Small intestine (tissue), 7 donors: ENCODE measurements around the gene SP3. TPM values are rescaled to one million over a fixed set of nuclear protein-coding genes. Genes with fewer than 3 reads are reported as not detected.

Experiments used
- DNase-seq, 2 donors: peaks; one replicate each; pipeline versions ENCODE4 v3.0.0 to v3.0.0-alpha.2; 2013
- FAIRE-seq: peaks from 2 replicates; lab custom pipeline; 2012; peaks lifted over from hg19 to GRCh38; lab: Jason Lieb, UNC
- H3K27ac ChIP-seq, 3 donors: one replicate each; pipeline ENCODE4 v1.5.1; 2013; ENCODE audit warnings: low read length in 2 of 3, mild to moderate bottlenecking in 2 of 3, control low read depth in 1 of 3, inconsistent platforms in 1 of 3, low read depth in 1 of 3, moderate library complexity in 1 of 3
- H3K27me3 ChIP-seq, 3 donors: one replicate each; pipeline ENCODE4 v1.6.1; 2013; ENCODE audit warnings: low read length in 3 of 3, inconsistent platforms in 1 of 3; ENCODE audit not compliant: control insufficient read depth in 3 of 3, insufficient read depth in 3 of 3
- H3K36me3 ChIP-seq, 3 donors: one replicate each; pipeline ENCODE4 v1.6.1; 2013; ENCODE audit warnings: low read length in 3 of 3, inconsistent platforms in 1 of 3, low read depth in 1 of 3, mild to moderate bottlenecking in 1 of 3, moderate library complexity in 1 of 3; ENCODE audit not compliant: control insufficient read depth in 3 of 3, insufficient read depth in 2 of 3
- H3K4me1 ChIP-seq, 3 donors: one replicate each; pipeline ENCODE4 v1.6.1; 2013; ENCODE audit warnings: low read length in 2 of 3, inconsistent platforms in 1 of 3, low read depth in 1 of 3, mild to moderate bottlenecking in 1 of 3, moderate library complexity in 1 of 3; ENCODE audit not compliant: control insufficient read depth in 3 of 3, insufficient read depth in 2 of 3
- H3K4me3 ChIP-seq, 3 donors: one replicate each; pipeline ENCODE4 v1.5.1; 2013; ENCODE audit warnings: low read length in 3 of 3, control low read depth in 1 of 3, inconsistent platforms in 1 of 3, low read depth in 1 of 3, mild to moderate bottlenecking in 1 of 3, moderate library complexity in 1 of 3
- H3K9me3 ChIP-seq, 2 donors: one replicate each; pipeline ENCODE4 v1.6.1; 2013; ENCODE audit warnings: low read depth in 1 of 2, low read length in 1 of 2; ENCODE audit not compliant: control insufficient read depth in 2 of 2, insufficient read depth in 1 of 2
- WGBS, 3 donors: extraction: QIAGEN DNeasy Blood & Tissue Kit; methylation state at CpG; one replicate each; pipeline ENCODE4 v1.1.7; 2013; 5-methylcytosine and 5-hydroxymethylcytosine counted together
- polyA plus RNA-seq, 4 donors: library from polyadenylated mRNA; stranded (reverse) in 3 of 4; unstranded in 1 of 4; fragments of 200-250 nt in 3 of 4; fragments of 120-200 nt in 1 of 4; gene quantifications; one replicate each; pipeline versions ENCODE4 v1.2.1 to v1.2.3, GENCODE V29; 2013
- donor health status: healthy with polysubstance abuse.
- donor health status: control.
- donor health status: control.
- donor health status: Bipolar disorder and iron deficiency.
- donor health status: healthy.

SP3 gene
- polyA plus RNA-seq, 4 donors: 15.0 to 79.8 (median 19.1) TPM

DNA sequence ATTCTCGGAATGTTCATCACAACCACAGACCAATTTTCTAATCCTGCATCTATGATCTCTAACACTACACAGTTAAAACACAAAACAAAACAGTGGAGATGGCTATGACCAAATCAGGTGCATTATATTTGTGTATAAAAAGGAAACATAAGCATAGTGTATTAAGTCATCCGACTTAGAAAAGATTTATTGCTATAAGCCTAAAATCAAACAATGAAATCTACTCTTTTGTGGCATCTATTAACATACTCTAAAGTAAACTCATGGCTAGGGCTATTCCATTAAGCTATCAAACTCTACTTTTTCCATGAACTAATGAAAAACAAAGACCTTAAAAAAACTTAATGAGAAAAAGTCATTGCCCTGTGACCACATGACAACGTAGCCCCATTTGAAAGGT lies 8.7 kb downstream of the SP3 start:
- no peaks in the 10 kb centered on the region for H3K9me3 ChIP-seq
- 38 to 52% (median 38%) methylated on average over 3 of the region's 3 CpGs for WGBS, 3 donors
- FAIRE-seq: no peak
- no peaks in the 10 kb centered on the region for H3K27me3 ChIP-seq
- H3K36me3 ChIP-seq: peaks cover 5 to 17% (median 9%) of the 10 kb centered on the region in 3 donors
- H3K27ac ChIP-seq: no peak overlapping the region
- DNase-seq: no peak
- H3K4me1 ChIP-seq: peaks cover 4 to 25% (median 5%) of the 10 kb centered on the region in 3 donors
- H3K4me3 ChIP-seq: no peak overlapping the region

- Histone ChIP-seq H3K27me3 (no peaks in the 10 kb centered on the region), H3K9me3 (no peaks in the 10 kb centered on the region), H3K27ac (no peak overlapping the region), H3K36me3 (peaks cover 5 to 17% (median 9%) of the 10 kb centered on the region in 3 donors), H3K4me1 (peaks cover 4 to 22% (median 6%) of the 10 kb centered on the region in 3 donors), H3K4me3 (no peak overlapping the region)
- WGBS, 3 donors: 22 to 55% (median 51%) methylated on average over 2 of the region's 2 CpGs
- DNase-seq (no peak), FAIRE-seq (no peak)
These were observed 9.3 kb downstream of the SP3 start for GRCh38 chr2:173955867-173956266.

GRCh38 chr2:173955004-173955403 lies 10.2 kb downstream of the SP3 start:
- Histone ChIP-seq H3K9me3 (no peaks in the 10 kb centered on the region), H3K27me3 (no peaks in the 10 kb centered on the region), H3K4me1 (peaks cover 4 to 17% (median 6%) of the 10 kb centered on the region in 3 donors), H3K4me3 (no peak overlapping the region), H3K27ac (peak overlapping the region in 1 of 3 donors; percentile 20), H3K36me3 (peaks cover 5 to 13% (median 9%) of the 10 kb centered on the region in 3 donors)
- DNase-seq: no peak
- 73 to 78% (median 76%) methylated on average over 4 of the region's 4 CpGs for WGBS, 3 donors
- no peak for FAIRE-seq

- peaks cover 3 to 17% (median 4%) of the 10 kb centered on the region in 3 donors for H3K4me1 ChIP-seq
- FAIRE-seq (no peak), DNase-seq (no peak)
- no peaks in the 10 kb centered on the region for H3K9me3 ChIP-seq
- WGBS, 3 donors: 90 to 95% (median 93%) methylated on average over 3 of the region's 3 CpGs
- H3K27ac ChIP-seq: no peak overlapping the region
- no peak overlapping the region for H3K4me3 ChIP-seq
- peaks cover 5 to 10% (median 9%) of the 10 kb centered on the region in 3 donors for H3K36me3 ChIP-seq
- no peaks in the 10 kb centered on the region for H3K27me3 ChIP-seq
These were observed 12.1 kb downstream of the SP3 start for GRCh38 chr2:173953047-173953424.

- 92 to 97% (median 93%) methylated on average over 5 of the region's 5 CpGs for WGBS, 3 donors
These were observed 12.7 kb downstream of the SP3 start for GRCh38 chr2:173952267-173953046.

DNA sequence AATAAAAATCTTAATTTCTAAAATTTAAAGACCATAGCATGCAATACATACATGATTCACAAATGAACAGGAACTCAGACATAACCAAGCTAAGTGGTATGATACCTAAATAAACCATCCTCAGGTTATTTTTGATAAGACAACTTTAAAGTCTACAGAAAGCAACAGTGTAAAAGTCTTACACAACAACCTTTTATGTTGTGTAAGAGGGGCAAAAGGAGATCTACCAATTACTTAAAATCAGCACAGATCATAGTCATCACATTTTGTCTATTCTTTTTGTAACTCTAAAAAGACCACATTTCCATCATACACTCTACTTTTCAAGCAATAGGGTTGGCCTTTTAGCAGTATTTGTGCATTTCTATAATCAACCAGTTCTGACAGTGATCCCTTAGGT lies 16.3 kb downstream of the SP3 start:
- no peak overlapping the region for H3K4me3 ChIP-seq
- peaks cover 0 to 6% (median 0%) of the 10 kb centered on the region in 3 donors for H3K4me1 ChIP-seq
- H3K36me3 ChIP-seq: peaks cover 0 to 10% (median 2%) of the 10 kb centered on the region in 3 donors
- DNase-seq (no peak), FAIRE-seq (no peak)
- H3K9me3 ChIP-seq: no peaks in the 10 kb centered on the region
- no peaks in the 10 kb centered on the region for H3K27me3 ChIP-seq
- no peak overlapping the region for H3K27ac ChIP-seq

More at GRCh38 chr2:173952267-173953046, 12.7 kb downstream of the SP3 start:
- Histone ChIP-seq H3K4me3 (no peak overlapping the region), H3K27ac (no peak overlapping the region), H3K27me3 (no peaks in the 10 kb centered on the region), H3K36me3 (peaks cover 5 to 10% (median 9%) of the 10 kb centered on the region in 3 donors), H3K9me3 (no peaks in the 10 kb centered on the region), H3K4me1 (peaks cover 3 to 12% (median 4%) of the 10 kb centered on the region in 3 donors)
- FAIRE-seq (no peak), DNase-seq (no peak)

- H3K36me3 ChIP-seq: peaks cover 0 to 7% (median 2%) of the 10 kb centered on the region in 3 donors
- H3K27ac ChIP-seq: no peak overlapping the region
- H3K4me3 ChIP-seq: no peak overlapping the region
- H3K27me3 ChIP-seq: no peaks in the 10 kb centered on the region
- DNase-seq: no peak
- no peaks in the 10 kb centered on the region for H3K9me3 ChIP-seq
- WGBS, 3 donors: 92 to 94% (median 92%) methylated on average over 2 of the region's 2 CpGs
- FAIRE-seq: no peak
- H3K4me1 ChIP-seq: peaks cover 0 to 8% (median 0%) of the 10 kb centered on the region in 3 donors
These were observed 17.0 kb downstream of the SP3 start for GRCh38 chr2:173948198-173948597.

DNA sequence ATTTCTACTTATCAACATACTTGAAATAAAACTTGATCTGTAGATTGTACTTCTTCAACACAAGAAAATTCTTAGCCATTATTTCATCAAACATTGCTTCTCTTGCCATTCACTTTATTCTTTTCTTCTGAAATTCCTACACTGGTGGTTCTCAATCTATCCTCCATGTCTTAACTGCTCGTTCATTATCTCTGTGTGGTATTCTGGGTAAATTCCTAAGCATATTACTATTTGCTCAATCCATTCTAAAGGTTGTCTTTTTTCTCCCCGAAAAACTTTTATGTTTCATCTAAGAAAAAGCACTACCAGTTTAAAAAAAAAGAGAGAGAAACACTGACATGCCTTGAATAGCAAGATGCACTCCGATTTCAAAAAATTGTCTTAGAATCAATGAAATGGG lies 18.0 kb downstream of the SP3 start:
- no peak for FAIRE-seq
- WGBS, 3 donors: 72 to 77% (median 76%) methylated on average over 3 of the region's 3 CpGs

More for the DNA sequence above, 18.0 kb downstream of the SP3 start:
- DNase-seq: no peak
- H3K36me3 ChIP-seq: peaks cover 0 to 5% (median 0%) of the 10 kb centered on the region in 3 donors
- H3K27ac ChIP-seq: no peak overlapping the region
- no peaks in the 10 kb centered on the region for H3K9me3 ChIP-seq
- H3K4me1 ChIP-seq: peaks cover 0 to 13% (median 0%) of the 10 kb centered on the region in 3 donors
- H3K4me3 ChIP-seq: no peak overlapping the region
- H3K27me3 ChIP-seq: no peaks in the 10 kb centered on the region
